K562 (cell line): ENCODE data around the gene NEU1. TPM values are rescaled to one million over a fixed set of nuclear protein-coding genes. Genes with fewer than 3 reads are reported as not detected.
A peak's percentile ranks its signal among the peaks of the same experiment; 100 is the strongest.
"Not testable (repeated sequence)": the region's sequence is repeated elsewhere in the genome, so short reads cannot be mapped to it uniquely, and the experiment has no call there.

ENCODE experiments used
- ATAC-seq: fragments of 200-7000 bp; cut with Tn5 transposase; 3 replicates; pipeline ENCODE4 v1.9.1; 2020; ENCODE audit warnings: moderate library complexity
- BruUV-seq: library from RNA; stranded (reverse); fragments of 400-500 nt; replicated peaks from 2 replicates; lab custom pipeline; 2021; lab: Mats Ljungman, UMichigan
- CTCF ChIA-PET: fragments of 300-600 bp; formaldehyde crosslinking; extraction: SDS; loops from one replicate; lab custom pipeline; 2021; ENCODE audit warnings: low intra/inter-chr PET ratio; lab: Yijun Ruan, JAX
- POLR2A ChIA-PET: fragments of 300-600, 350-650 bp; sonication (Branson Sonifier 250); formaldehyde crosslinking; extraction: SDS; loops from one replicate; lab custom pipeline; 2021; ENCODE audit warnings: antibody characterized with exemption, inconsistent platforms; lab: Yijun Ruan, JAX
- DNase-seq, 4 experiments: peaks; one replicate each; pipeline versions ENCODE4 v3.0.0 to v3.0.0-alpha.2; 2011 to 2018; ENCODE audit warnings: low spot score in 3 of 4, mixed read lengths in 3 of 4; ENCODE audit errors: extremely low read depth in 1 of 4
- FAIRE-seq: peaks from 2 replicates; lab custom pipeline; 2011; peaks lifted over from hg19 to GRCh38; lab: Jason Lieb, UNC
- H2AFZ ChIP-seq: 2 replicates; pipeline ENCODE4 v1.6.0; 2011; ENCODE audit warnings: low read depth, low read length, control low read depth, inconsistent platforms
- H3K27ac ChIP-seq: fragments of 200-600 bp; 3 replicates; pipeline ENCODE4 v1.8.0; 2011; ENCODE audit warnings: low read depth, mild to moderate bottlenecking, control low read depth, inconsistent platforms, low read length, moderate library complexity, mixed read lengths; ENCODE audit errors: extremely low read depth
- H3K27me3 ChIP-seq, 2 experiments: fragments of 300-600 bp in 1 of 2; 2 replicates in 1 of 2; 3 replicates in 1 of 2; pipeline versions ENCODE4 v1.6.0 to v1.8.0; 2011; ENCODE audit warnings: inconsistent platforms in 2 of 2, low read length in 2 of 2, mild to moderate bottlenecking in 1 of 2, mixed read lengths in 1 of 2, moderate library complexity in 1 of 2; ENCODE audit not compliant: control insufficient read depth in 2 of 2, insufficient read depth in 2 of 2
- H3K36me3 ChIP-seq: fragments of 300-600 bp; 3 replicates; pipeline ENCODE4 v1.8.0; 2011; ENCODE audit warnings: mild to moderate bottlenecking, low read length, inconsistent platforms; ENCODE audit not compliant: control insufficient read depth, insufficient read depth
- H3K4me1 ChIP-seq, 2 experiments: fragments of 200-600 bp in 1 of 2; replicated peaks in 1 of 2; 2 replicates in 1 of 2; 3 replicates in 1 of 2; pipeline versions ENCODE4 v1.5.1 to v1.8.0; 2011; ENCODE audit warnings: inconsistent platforms in 2 of 2, low read length in 2 of 2, mild to moderate bottlenecking in 1 of 2, mixed read lengths in 1 of 2, moderate library complexity in 1 of 2; ENCODE audit not compliant: control insufficient read depth in 2 of 2, insufficient read depth in 2 of 2
- H3K4me2 ChIP-seq: 2 replicates; pipeline ENCODE4 v1.6.1; 2011; ENCODE audit warnings: low read length, control low read depth, inconsistent platforms, mixed read lengths; ENCODE audit not compliant: insufficient read depth
- H3K4me3 ChIP-seq: fragments of 200-600 bp; sonication (generic), shearing (Covaris generic); 2 replicates; pipeline ENCODE4 v1.5.1; 2016; ENCODE audit warnings: control low read depth, inconsistent platforms
- H3K79me2 ChIP-seq: fragments of 200-600 bp; 3 replicates; pipeline ENCODE4 v1.8.0; 2011; ENCODE audit warnings: low read length, inconsistent platforms; ENCODE audit not compliant: control insufficient read depth, insufficient read depth
- H3K9ac ChIP-seq, 2 experiments: 2 replicates each; pipeline versions ENCODE4 v1.6.0 to v1.6.1; 2011; ENCODE audit warnings: low read depth in 2 of 2, low read length in 2 of 2, control low read depth in 1 of 2, inconsistent platforms in 1 of 2, mild to moderate bottlenecking in 1 of 2, mixed read lengths in 1 of 2; ENCODE audit not compliant: insufficient read depth in 1 of 2
- H3K9me1 ChIP-seq: one replicate; pipeline ENCODE4 v1.6.0; 2011; ENCODE audit warnings: inconsistent platforms, mild to moderate bottlenecking, low read length, moderate library complexity; ENCODE audit not compliant: control insufficient read depth, insufficient read depth
- H3K9me3 ChIP-seq: replicated peaks from 2 replicates; pipeline ENCODE4 v1.5.1; 2011; ENCODE audit warnings: low read depth, low read length, inconsistent platforms; ENCODE audit not compliant: control insufficient read depth, insufficient read depth
- H4K20me1 ChIP-seq: replicated peaks from 2 replicates; pipeline ENCODE4 v1.6.1; 2011; ENCODE audit warnings: low read length, inconsistent platforms, mixed read lengths; ENCODE audit not compliant: control insufficient read depth, insufficient read depth
- ADNP ChIP-seq: fragments of 200-800 bp; sonication (Bioruptor generic); IDR thresholded peaks from 2 replicates; pipeline ENCODE4 v1.6.1; 2016; ENCODE audit warnings: missing genetic modification characterization, missing compliant biosample characterization
- BCOR ChIP-seq: fragments of 450-650 bp; IDR thresholded peaks from 2 replicates; pipeline ENCODE4 v1.6.1; 2016
- CHD4 ChIP-seq: fragments of 200-600 bp; sonication (generic); IDR thresholded peaks from 3 replicates; pipeline ENCODE4 v1.6.1; 2012; ENCODE audit warnings: low read depth, mild to moderate bottlenecking, mixed read lengths, low read length, inconsistent platforms; ENCODE audit not compliant: insufficient read depth, insufficient replicate concordance, poor library complexity, severe bottlenecking
- EGR1 ChIP-seq: fragments of 450-650 bp; conservative IDR thresholded peaks from 2 replicates; pipeline ENCODE4 v1.6.1; 2017; ENCODE audit warnings: mild to moderate bottlenecking
- EHMT2 ChIP-seq: fragments of 450-650 bp; IDR thresholded peaks from 2 replicates; pipeline ENCODE4 v1.6.1; 2018; ENCODE audit warnings: antibody characterized with exemption
- HDAC2 ChIP-seq: fragments of 450-650 bp; IDR thresholded peaks from 2 replicates; pipeline ENCODE4 v1.6.1; 2016; ENCODE audit warnings: mild to moderate bottlenecking
- HLTF ChIP-seq: fragments of 450-650 bp; IDR thresholded peaks from 2 replicates; pipeline ENCODE4 v1.6.1; 2016
- JUND ChIP-seq, 2 experiments: IDR thresholded peaks; 2 replicates in 1 of 2; 3 replicates in 1 of 2; pipeline ENCODE4 v1.6.1; 2011; ENCODE audit warnings: borderline replicate concordance in 2 of 2, low read depth in 2 of 2, low read length in 2 of 2, improper control_type of control experiment in 1 of 2, missing biosample characterization in 1 of 2, missing genetic modification characterization in 1 of 2, missing genetic modification reagents in 1 of 2
- KDM1A ChIP-seq, 2 experiments: fragments of 450-650 bp; IDR thresholded peaks; 2 replicates each; pipeline ENCODE4 v1.6.1; 2016; ENCODE audit warnings: mild to moderate bottlenecking in 2 of 2
- LARP7 ChIP-seq: fragments of 450-650 bp; IDR thresholded peaks from 2 replicates; pipeline ENCODE4 v1.6.1; 2016
- SMARCA5 ChIP-seq: fragments of 450-650 bp; IDR thresholded peaks from 2 replicates; pipeline ENCODE4 v1.6.1; 2016
- TRIM24 ChIP-seq, 2 experiments: fragments of 450-650 bp; IDR thresholded peaks; 2 replicates each; pipeline ENCODE4 v1.6.1; 2016
- WGBS: fragments of 100-300 bp; shearing (Covaris generic); methylation state at CpG from one replicate; pipeline ENCODE4 v1.1.6; 2016; ENCODE audit warnings: low coverage, mixed read lengths; ENCODE audit not compliant: insufficient coverage; ENCODE audit errors: missing lambda C conversion rate; 5-methylcytosine and 5-hydroxymethylcytosine counted together
- in situ Hi-C: fragments of 300-500 bp; cut with MboI; formaldehyde crosslinking; loops from 4 replicates; pipeline ENCODE4 v1.15.0; 2018; ENCODE audit warnings: inconsistent platforms, mixed read lengths
- intact Hi-C: fragments of 100-400 bp; cut with micrococcal nuclease; formaldehyde crosslinking; loops from 2 replicates; pipeline ENCODE4 v1.14.2; 2022
- polyA plus RNA-seq, 8 experiments: library from polyadenylated mRNA; depleted of rRNA in 4 of 8; stranded (reverse) in 5 of 8; unstranded in 3 of 8; fragments of >200 nt; fragmentation: Nextera tagmentation in 2 of 8; fragmentation: Illumina TruSeq in 1 of 8; extraction: Ambion mirVana in 2 of 8; extraction: Trizol in 1 of 8; gene quantifications; 2 replicates each; pipeline versions ENCODE4 v1.2.1 to v1.2.3, GENCODE V29; 2011 to 2014; ENCODE audit warnings: inconsistent platforms in 1 of 8, missing spikeins in 1 of 8
- total RNA-seq, 7 experiments: library from RNA; depleted of rRNA in 6 of 7; stranded (reverse); fragments of >200 nt in 6 of 7; fragmentation: Illumina TruSeq in 2 of 7; extraction: Trizol in 2 of 7; gene quantifications; 2 replicates each; pipeline versions ENCODE4 v1.2.1 to v1.2.3, GENCODE V29; 2011 to 2021; ENCODE audit warnings: low replicate concordance in 1 of 7
- TF ChIP-seq, protein P1 (sequence below): fragments of 450-650 bp; IDR thresholded peaks from 2 replicates; pipeline ENCODE4 v1.6.1; 2016
- TF ChIP-seq, protein P2 (sequence below), 2 experiments: fragments of 450-650 bp in 1 of 2; sonication (generic) in 1 of 2; formaldehyde crosslinking in 1 of 2; IDR thresholded peaks in 1 of 2; conservative IDR thresholded peaks in 1 of 2; 2 replicates each; pipeline versions ENCODE4 v1.6.1 to v1.8.1; 2016 to 2023; ENCODE audit warnings: mild to moderate bottlenecking in 2 of 2, moderate library complexity in 2 of 2, inconsistent platforms in 1 of 2, missing genetic modification reagents in 1 of 2

Gene NEU1
- total and polyA plus RNA-seq, 9 of the 15 experiments (the other 6 are each of a cell fraction or from before 2014, with no cell fraction given): 14.8 to 67.8 (median 51.0) TPM

DNA sequence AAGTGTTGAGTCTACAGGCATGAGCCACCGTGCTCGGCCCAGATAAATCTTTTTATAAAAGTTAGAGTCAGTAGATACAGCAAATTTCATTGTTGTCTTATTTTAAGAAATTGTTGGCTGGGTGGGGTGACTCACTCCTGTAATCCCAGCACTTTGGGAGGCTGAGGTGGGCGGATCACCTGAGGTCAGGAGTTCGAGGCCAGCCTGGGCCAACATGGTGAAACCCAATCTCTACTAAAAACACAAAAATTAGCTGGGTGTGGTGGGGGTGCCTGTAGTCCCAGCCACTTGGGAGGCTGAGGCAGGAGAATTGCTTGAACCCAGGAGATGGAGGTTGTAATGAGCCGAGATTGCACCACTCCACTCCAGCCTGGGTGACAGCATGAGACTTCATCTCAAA lies 45.6 kb upstream of the NEU1 start:
- H3K9me1 ChIP-seq; H3K79me2 ChIP-seq; BruUV-seq; H3K9ac ChIP-seq; FAIRE-seq; H3K4me3 ChIP-seq; H2AFZ ChIP-seq; H3K36me3 ChIP-seq; H3K27ac ChIP-seq; CTCF ChIA-PET; H3K9me3 ChIP-seq; ATAC-seq; H4K20me1 ChIP-seq; in situ Hi-C loops; H3K27me3 ChIP-seq; DNase-seq; H3K4me2 ChIP-seq; TF ChIP-seq JUND (tag; IDR thresholded peaks at IDR 0.05; ENCODE audit: borderline replicate concordance, low read depth, low read length): not testable (repeated sequence)
- intact Hi-C loops: loop anchor here (10.0 kb wide), 1 partner anchor 287 kb away; the partner anchor contains the start of genes GPSM3 and PBX2
- TF ChIP-seq TRIM24 (IDR thresholded peaks at IDR 0.05) (0 out of 4 replicates have a peak, but pooled peaks of 1 of the 2 experiments have one; percentile 16), EHMT2 (0 out of 2 replicates have a peak, but pooled peaks have one; percentile 8), EGR1 (peak; percentile 85), BCOR (0 out of 2 replicates have a peak, but pooled peaks have one; percentile 9), ADNP (tag) (peak; percentile 76), HDAC2 (0 out of 2 replicates have a peak, but pooled peaks have one; percentile 19), HLTF (peak; percentile 29; the same call in 1 of the 2 replicates), LARP7 (peak; percentile 55; the same call in 1 of the 2 replicates), JUND (IDR thresholded peaks at IDR 0.05; ENCODE audit: borderline replicate concordance, low read depth, low read length) (peak; percentile 4; the same call in 1 of the 2 replicates), SMARCA5 (0 out of 2 replicates have a peak, but pooled peaks have one; percentile 15), KDM1A (IDR thresholded peaks at IDR 0.05) (peak; percentile 41 to 54; a peak in 2 of 4 replicates), CHD4 (peak; percentile 40)
- TF ChIP-seq, protein P1, sequence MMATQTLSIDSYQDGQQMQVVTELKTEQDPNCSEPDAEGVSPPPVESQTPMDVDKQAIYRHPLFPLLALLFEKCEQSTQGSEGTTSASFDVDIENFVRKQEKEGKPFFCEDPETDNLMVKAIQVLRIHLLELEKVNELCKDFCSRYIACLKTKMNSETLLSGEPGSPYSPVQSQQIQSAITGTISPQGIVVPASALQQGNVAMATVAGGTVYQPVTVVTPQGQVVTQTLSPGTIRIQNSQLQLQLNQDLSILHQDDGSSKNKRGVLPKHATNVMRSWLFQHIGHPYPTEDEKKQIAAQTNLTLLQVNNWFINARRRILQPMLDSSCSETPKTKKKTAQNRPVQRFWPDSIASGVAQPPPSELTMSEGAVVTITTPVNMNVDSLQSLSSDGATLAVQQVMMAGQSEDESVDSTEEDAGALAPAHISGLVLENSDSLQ: peak; percentile 13; the same call in 1 of the 2 replicates
- TF ChIP-seq, protein P2, sequence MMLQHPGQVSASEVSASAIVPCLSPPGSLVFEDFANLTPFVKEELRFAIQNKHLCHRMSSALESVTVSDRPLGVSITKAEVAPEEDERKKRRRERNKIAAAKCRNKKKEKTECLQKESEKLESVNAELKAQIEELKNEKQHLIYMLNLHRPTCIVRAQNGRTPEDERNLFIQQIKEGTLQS (IDR thresholded peaks at IDR 0.05): peak; percentile 55
- TF ChIP-seq, protein P2 (CRISPR knock-in tag; conservative IDR thresholded peaks at IDR 0.05): not testable (repeated sequence)
- POLR2A ChIA-PET: interaction anchor here (0.6 to 1.6 kb wide), 2 partner anchors 10 to 72 kb away, joined by 3 to 6 read pairs; partner anchors contain the start of gene EHMT2
- 42% methylated on average over 5 of the region's 5 CpGs for WGBS
- peaks cover 19 to 23% of the 10 kb centered on the region in 2 experiments for H3K4me1 ChIP-seq
